GM19239 (cell line): Measurements from ENCODE around the gene ANKS4B.
A peak's percentile ranks its signal among the peaks of the same experiment; 100 is the strongest.
"Not testable (repeated sequence)": the region's sequence is repeated elsewhere in the genome, so short reads cannot be mapped to it uniquely, and the experiment has no call there.

Experiments
- DNase-seq: peaks from one replicate; pipeline ENCODE4 v3.0.0; 2011; ENCODE audit warnings: low spot score; ENCODE audit not compliant: insufficient read length
- FAIRE-seq: peaks from 2 replicates; lab custom pipeline; 2011; peaks lifted over from hg19 to GRCh38; lab: Jason Lieb, UNC

The ANKS4B gene

GRCh38 chr16:21283521-21284289, 50.2 kb downstream of the ANKS4B start:
- peak; percentile 73 for FAIRE-seq
- DNase-seq, result no peak

GRCh38 chr16:21284414-21284813, 50.9 kb downstream of the ANKS4B start:
- FAIRE-seq, result peak; percentile 14
- no peak for DNase-seq

- DNase-seq (no peak), FAIRE-seq (no peak)
Observed at GRCh38 chr16:21285314-21285713, 51.8 kb downstream of the ANKS4B start.

- not testable (repeated sequence) for FAIRE-seq, DNase-seq
Observed at GRCh38 chr16:21289789-21290188, 56.3 kb downstream of the ANKS4B start.

- DNase-seq (peak; percentile 55), FAIRE-seq (peak; percentile 97)
Observed at GRCh38 chr16:21300309-21301167, 67.0 kb downstream of the ANKS4B start.

- FAIRE-seq (peak; percentile 91), DNase-seq (peak; percentile 53)
Observed at GRCh38 chr16:21301168-21301894, 67.8 kb downstream of the ANKS4B start.

GRCh38 chr16:21301895-21302291, 68.4 kb downstream of the ANKS4B start:
- FAIRE-seq, result peak; percentile 48
- no peak for DNase-seq

- FAIRE-seq, result no peak
Observed at GRCh38 chr16:21302454-21302853, 69.0 kb downstream of the ANKS4B start.

GRCh38 chr16:21302898-21303528, 69.5 kb downstream of the ANKS4B start:
- FAIRE-seq (no peak), DNase-seq (no peak)

More at GRCh38 chr16:21302454-21302853, 69.0 kb downstream of the ANKS4B start:
- no peak for DNase-seq
